CD14-positive monocyte (primary cell): ENCODE results near the gene TMEM86A. TPM values are rescaled to one million over a fixed set of nuclear protein-coding genes. Genes with fewer than 3 reads are reported as not detected.

Source experiments
- DNase-seq, 3 donors: peaks; one replicate each; pipeline ENCODE4 v3.0.0-alpha.2; 2011 to 2022
- H2AFZ ChIP-seq: 2 replicates; pipeline ENCODE4 v1.6.0; 2012; ENCODE audit warnings: mild to moderate bottlenecking, low read depth, low read length, inconsistent platforms; ENCODE audit not compliant: insufficient read depth, poor library complexity, severe bottlenecking
- H3K27ac ChIP-seq, 2 donors: 1 replicate in 1 of 2; 2 replicates in 1 of 2; pipeline ENCODE4 v1.5.1; 2012 to 2013; ENCODE audit warnings: low read length in 2 of 2, control low read depth in 1 of 2, inconsistent platforms in 1 of 2, low read depth in 1 of 2, mild to moderate bottlenecking in 1 of 2
- H3K27me3 ChIP-seq, 2 donors: one replicate each; pipeline versions ENCODE4 v1.6.0 to v1.6.1; 2011 to 2013; ENCODE audit warnings: low read length in 2 of 2; ENCODE audit not compliant: control insufficient read depth in 2 of 2, insufficient read depth in 2 of 2
- H3K36me3 ChIP-seq, 2 donors: replicated peaks in 1 of 2; 1 replicate in 1 of 2; 2 replicates in 1 of 2; pipeline versions ENCODE4 v1.5.1 to v1.6.1; 2012 to 2013; ENCODE audit warnings: low read length in 2 of 2, control low read depth in 1 of 2, inconsistent platforms in 1 of 2, mild to moderate bottlenecking in 1 of 2; ENCODE audit not compliant: insufficient read depth in 2 of 2, control insufficient read depth in 1 of 2
- H3K4me1 ChIP-seq, 2 donors: 1 replicate in 1 of 2; 2 replicates in 1 of 2; pipeline versions ENCODE4 v1.5.1 to v1.6.1; 2012 to 2013; ENCODE audit warnings: low read length in 2 of 2, control low read depth in 1 of 2, inconsistent platforms in 1 of 2, mild to moderate bottlenecking in 1 of 2, moderate library complexity in 1 of 2; ENCODE audit not compliant: insufficient read depth in 2 of 2, control insufficient read depth in 1 of 2
- H3K4me2 ChIP-seq: replicated peaks from 2 replicates; pipeline ENCODE3; 2012; ENCODE audit warnings: low read length, moderate library complexity, mild to moderate bottlenecking; ENCODE audit not compliant: poor library complexity, severe bottlenecking; ENCODE audit errors: extremely low read depth
- H3K4me3 ChIP-seq, 3 experiments: fragments of 200-600 bp in 1 of 3; sonication (generic) in 1 of 3; replicated peaks in 1 of 3; 1 replicate in 2 of 3; 2 replicates in 1 of 3; pipeline ENCODE4 v1.5.1; 2011 to 2013; ENCODE audit warnings: low read length in 3 of 3, mild to moderate bottlenecking in 3 of 3, control low read depth in 2 of 3, low read depth in 2 of 3, inconsistent platforms in 1 of 3, moderate library complexity in 1 of 3
- H3K79me2 ChIP-seq: 2 replicates; pipeline ENCODE4 v1.6.0; 2012; ENCODE audit warnings: mild to moderate bottlenecking, control low read depth, inconsistent platforms, low read length, moderate library complexity; ENCODE audit not compliant: insufficient read depth
- H3K9ac ChIP-seq: 2 replicates; pipeline ENCODE4 v1.6.0; 2017; ENCODE audit warnings: low read length, mild to moderate bottlenecking; ENCODE audit not compliant: insufficient read depth, poor library complexity, severe bottlenecking
- H3K9me3 ChIP-seq, 2 donors: replicated peaks in 1 of 2; 1 replicate in 1 of 2; 2 replicates in 1 of 2; pipeline versions ENCODE4 v1.5.1 to v1.6.1; 2012 to 2013; ENCODE audit warnings: low read length in 2 of 2, control low read depth in 1 of 2; ENCODE audit not compliant: control insufficient read depth in 1 of 2, insufficient read depth in 1 of 2
- H4K20me1 ChIP-seq: 2 replicates; pipeline ENCODE4 v1.6.0; 2012; ENCODE audit warnings: mild to moderate bottlenecking, low read length, control low read depth, moderate library complexity; ENCODE audit not compliant: insufficient read depth
- H3K27ac Mint-ChIP-seq, 7 donors: one replicate each; pipeline ENCODE4 v1.8.0; 2020; ENCODE audit warnings: mild to moderate bottlenecking in 7 of 7, mixed read lengths in 7 of 7, moderate library complexity in 6 of 7, inconsistent platforms in 2 of 7
- H3K27me3 Mint-ChIP-seq, 3 donors: one replicate each; pipeline ENCODE4 v1.8.0; 2021 to 2022; ENCODE audit warnings: low read depth in 3 of 3, mild to moderate bottlenecking in 3 of 3, mixed read lengths in 3 of 3, moderate library complexity in 3 of 3, inconsistent platforms in 1 of 3
- H3K36me3 Mint-ChIP-seq, 2 donors: one replicate each; pipeline ENCODE4 v1.8.0; 2020; ENCODE audit warnings: mixed read lengths in 2 of 2, inconsistent platforms in 1 of 2, mild to moderate bottlenecking in 1 of 2
- H3K4me1 Mint-ChIP-seq: one replicate; pipeline ENCODE4 v1.8.0; 2020; ENCODE audit warnings: mild to moderate bottlenecking, mixed read lengths
- H3K4me3 Mint-ChIP-seq, 2 donors: one replicate each; pipeline ENCODE4 v1.8.0; 2020; ENCODE audit warnings: mild to moderate bottlenecking in 2 of 2, mixed read lengths in 2 of 2, moderate library complexity in 1 of 2
- H3K9me3 Mint-ChIP-seq, 7 donors: one replicate each; pipeline ENCODE4 v1.8.0; 2020 to 2022; ENCODE audit warnings: mixed read lengths in 7 of 7, mild to moderate bottlenecking in 6 of 7, moderate library complexity in 6 of 7, inconsistent platforms in 2 of 7
- WGBS: methylation state at CpG from one replicate; pipeline ENCODE4 v1.1.5; 2013; ENCODE audit warnings: missing lambda C conversion rate; ENCODE audit not compliant: insufficient coverage; 5-methylcytosine and 5-hydroxymethylcytosine counted together
- intact Hi-C, 2 donors: fragments of 100-400 bp; cut with micrococcal nuclease; formaldehyde crosslinking; loops; one replicate each; pipeline versions ENCODE4 v1.15.0 to v1.15.1; 2023
- polyA plus RNA-seq, 3 donors: library from polyadenylated mRNA; depleted of rRNA in 1 of 3; unstranded in 2 of 3; stranded (reverse) in 1 of 3; fragments of 300-500 nt in 2 of 3; fragments of >200 nt in 1 of 3; fragmentation: Illumina TruSeq in 2 of 3; gene quantifications; 1 replicate in 2 of 3; 2 replicates in 1 of 3; pipeline ENCODE4 v1.2.3, GENCODE V29; 2012 to 2021
- TF ChIP-seq, protein P1 (sequence below): fragments of 200-600 bp; IDR thresholded peaks from one replicate; pipeline ENCODE4 v1.8.0; 2022; ENCODE audit warnings: antibody characterized with exemption, mild to moderate bottlenecking

TMEM86A gene
- polyA plus RNA-seq, 3 donors: 1.3 to 4.3 (median 3.5) TPM

GRCh38 chr11:18692941-18693760, 5.4 kb upstream of the TMEM86A start:
- DNase-seq: no peak
- H3K27ac Mint-ChIP-seq: no peak overlapping the region
- H3K9me3 Mint-ChIP-seq: peaks cover 0 to 13% (median 2%) of the 10 kb centered on the region in 7 donors
- H3K4me3 Mint-ChIP-seq: no peak overlapping the region
- WGBS: 93% methylated on average over 6 of the region's 9 CpGs
- no peak overlapping the region for H3K9ac ChIP-seq
- H3K4me1 ChIP-seq: peaks cover 14 to 15% of the 10 kb centered on the region in 2 donors
- no peaks in the 10 kb centered on the region for H3K9me3 ChIP-seq
- intact Hi-C loops: loop anchor here (10.0 kb wide), 2 partner anchors 58 to 168 kb away; partner anchors contain the start of genes SPTY2D1 (in 1 of the 2) and TSG101 (in 1 of the 2)
- H3K4me3 ChIP-seq: no peak overlapping the region
- no peaks in the 10 kb centered on the region for H3K36me3 Mint-ChIP-seq
- H3K27me3 ChIP-seq: no peaks in the 10 kb centered on the region
- peaks cover 2 to 5% (median 3%) of the 10 kb centered on the region in 3 donors for H3K27me3 Mint-ChIP-seq
- TF ChIP-seq, protein P1, sequence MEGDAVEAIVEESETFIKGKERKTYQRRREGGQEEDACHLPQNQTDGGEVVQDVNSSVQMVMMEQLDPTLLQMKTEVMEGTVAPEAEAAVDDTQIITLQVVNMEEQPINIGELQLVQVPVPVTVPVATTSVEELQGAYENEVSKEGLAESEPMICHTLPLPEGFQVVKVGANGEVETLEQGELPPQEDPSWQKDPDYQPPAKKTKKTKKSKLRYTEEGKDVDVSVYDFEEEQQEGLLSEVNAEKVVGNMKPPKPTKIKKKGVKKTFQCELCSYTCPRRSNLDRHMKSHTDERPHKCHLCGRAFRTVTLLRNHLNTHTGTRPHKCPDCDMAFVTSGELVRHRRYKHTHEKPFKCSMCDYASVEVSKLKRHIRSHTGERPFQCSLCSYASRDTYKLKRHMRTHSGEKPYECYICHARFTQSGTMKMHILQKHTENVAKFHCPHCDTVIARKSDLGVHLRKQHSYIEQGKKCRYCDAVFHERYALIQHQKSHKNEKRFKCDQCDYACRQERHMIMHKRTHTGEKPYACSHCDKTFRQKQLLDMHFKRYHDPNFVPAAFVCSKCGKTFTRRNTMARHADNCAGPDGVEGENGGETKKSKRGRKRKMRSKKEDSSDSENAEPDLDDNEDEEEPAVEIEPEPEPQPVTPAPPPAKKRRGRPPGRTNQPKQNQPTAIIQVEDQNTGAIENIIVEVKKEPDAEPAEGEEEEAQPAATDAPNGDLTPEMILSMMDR: no peak
- H3K79me2 ChIP-seq: no peaks in the 10 kb centered on the region
- H2AFZ ChIP-seq: no peak overlapping the region
- H3K27ac ChIP-seq: no peak overlapping the region
- no peaks in the 10 kb centered on the region for H3K36me3 ChIP-seq
- H4K20me1 ChIP-seq: no peaks in the 10 kb centered on the region
- peaks cover 17% of the 10 kb centered on the region for H3K4me1 Mint-ChIP-seq
- H3K4me2 ChIP-seq: no peak overlapping the region

- Histone ChIP-seq H3K27ac (peak overlapping the region in 1 of 2 donors; percentile 77), H3K4me1 (peaks cover 35 to 40% of the 10 kb centered on the region in 2 donors), H3K9me3 (no peaks in the 10 kb centered on the region), H2AFZ (peak overlapping the region; percentile 9), H3K4me3 (no peak overlapping the region), H3K36me3 (no peaks in the 10 kb centered on the region), H3K79me2 (no peaks in the 10 kb centered on the region), H3K9ac (no peak overlapping the region), H3K27me3 (no peaks in the 10 kb centered on the region), H4K20me1 (no peaks in the 10 kb centered on the region), H3K4me2 (no peak overlapping the region)
- peaks cover 2 to 7% (median 5%) of the 10 kb centered on the region in 3 donors for H3K27me3 Mint-ChIP-seq
- intact Hi-C loops: loop anchor here (5.0 to 10.0 kb wide), 3 partner anchors 62 to 172 kb away; partner anchors contain the start of genes SPTY2D1 (in 2 of the 2) and TSG101 (in 1 of the 2)
- peak in 1 of 3 donors; percentile 10 for DNase-seq
- peak overlapping the region; percentile 27 to 93 (median 92) for H3K27ac Mint-ChIP-seq
- peaks cover 0 to 8% (median 2%) of the 10 kb centered on the region in 7 donors for H3K9me3 Mint-ChIP-seq
- WGBS: no CpG with 5 or more reads among the region's 2 CpGs
- no peak overlapping the region for H3K4me3 Mint-ChIP-seq
- peaks cover 34% of the 10 kb centered on the region for H3K4me1 Mint-ChIP-seq
- TF ChIP-seq, protein P1: no peak
- peaks cover 8 to 9% of the 10 kb centered on the region in 2 donors for H3K36me3 Mint-ChIP-seq
These were observed 1.8 kb upstream of the TMEM86A start for GRCh38 chr11:18696638-18697225.
